ENCODE measurements around the gene UQCRC1. TPM values are rescaled to one million over a fixed set of nuclear protein-coding genes. Genes with fewer than 3 reads are reported as not detected.

The UQCRC1 gene
- total and polyA plus RNA-seq, 2 donors (not counting 1 experiment from before 2014, with no cell fraction given): 99.9 to 132 TPM

- ChIA-PET POLR2A (no interaction called here), CTCF (no interaction called here)
- intact Hi-C loops (cut with micrococcal nuclease): no loop called here
- Histone ChIP-seq H3K27me3 (replicated peaks in 1 of 4; ENCODE audit: control extremely low read depth in 1 of 4, control insufficient read depth in 3 of 4, insufficient read depth in 4 of 4, low read length in 3 of 4) (peaks cover 0 to 11% (median 0%) of the 10 kb centered on the region in 4 experiments), H3K4me1 (ENCODE audit: control insufficient read depth in 2 of 2, insufficient read depth in 2 of 2, low read length in 2 of 2) (no peaks in the 10 kb centered on the region), H3K27ac (ENCODE audit: low read length in 2 of 2) (no peak overlapping the region), H4K20me1 (ENCODE audit: control insufficient read depth, insufficient read depth, low read length, poor library complexity, severe bottlenecking) (no peaks in the 10 kb centered on the region), H3K4me3 (ENCODE audit: control extremely low read depth in 1 of 5, extremely low read depth in 1 of 5, insufficient read depth in 1 of 5, low read depth in 2 of 5, low read length in 4 of 5) (no peak overlapping the region), H3K79me2 (ENCODE audit: control insufficient read depth, insufficient read depth, low read length) (no peaks in the 10 kb centered on the region), H3K36me3 (replicated peaks in 1 of 2; ENCODE audit: control extremely low read depth in 1 of 2, control insufficient read depth in 1 of 2, extremely low read depth in 1 of 2, insufficient read depth in 2 of 2, low read length in 1 of 2) (no peaks in the 10 kb centered on the region), H3K9ac (ENCODE audit: low read length) (no peak overlapping the region), H3K9me3 (ENCODE audit: control extremely low read depth in 1 of 3, control insufficient read depth in 2 of 3, insufficient read depth in 1 of 3, low read length in 2 of 3) (no peaks in the 10 kb centered on the region), H2AFZ (ENCODE audit: insufficient read depth, low read depth, low read length, poor library complexity, severe bottlenecking) (no peak overlapping the region), H3K4me2 (replicated peaks; ENCODE audit: low read depth, low read length, poor library complexity, severe bottlenecking) (no peak overlapping the region)
- Mint-ChIP-seq H3K27me3 (no peaks in the 10 kb centered on the region), H3K9me3 (ENCODE audit: insufficient read depth) (no peaks in the 10 kb centered on the region), H3K4me3 (no peak overlapping the region), H3K4me1 (no peaks in the 10 kb centered on the region), H3K27ac (no peak overlapping the region)
- TF ChIP-seq EZH2 (IDR thresholded peaks at IDR 0.05; ENCODE audit: borderline replicate concordance, insufficient read depth, low read depth, low read length, poor library complexity, severe bottlenecking): no peak
- no peak for TF ChIP-seq CTCF (IDR thresholded peaks at IDR 0.05)
- WGBS (ENCODE audit: insufficient coverage): 98% methylated on average over 12 of the region's 12 CpGs
- DNase-seq (no peak), ATAC-seq (ENCODE audit: low read depth) (no peak)
Observed at GRCh38 chr3:48642605-48643004, 33.2 kb upstream of the UQCRC1 start.

GRCh38 chr3:48641396-48641795 is 31.9 kb upstream of the UQCRC1 start:
- 97% methylated on average over 3 of the region's 3 CpGs for WGBS (ENCODE audit: insufficient coverage)
- Histone ChIP-seq H2AFZ (ENCODE audit: insufficient read depth, low read depth, low read length, poor library complexity, severe bottlenecking) (no peak overlapping the region), H3K36me3 (replicated peaks in 1 of 2; ENCODE audit: control extremely low read depth in 1 of 2, control insufficient read depth in 1 of 2, extremely low read depth in 1 of 2, insufficient read depth in 2 of 2, low read length in 1 of 2) (no peaks in the 10 kb centered on the region), H3K4me1 (ENCODE audit: control insufficient read depth in 2 of 2, insufficient read depth in 2 of 2, low read length in 2 of 2) (peaks cover 0 to 3% of the 10 kb centered on the region in 2 donors), H3K79me2 (ENCODE audit: control insufficient read depth, insufficient read depth, low read length) (no peaks in the 10 kb centered on the region), H3K4me2 (replicated peaks; ENCODE audit: low read depth, low read length, poor library complexity, severe bottlenecking) (no peak overlapping the region), H4K20me1 (ENCODE audit: control insufficient read depth, insufficient read depth, low read length, poor library complexity, severe bottlenecking) (no peaks in the 10 kb centered on the region), H3K27me3 (replicated peaks in 1 of 4; ENCODE audit: control extremely low read depth in 1 of 4, control insufficient read depth in 3 of 4, insufficient read depth in 4 of 4, low read length in 3 of 4) (peaks cover 0 to 11% (median 0%) of the 10 kb centered on the region in 4 experiments), H3K27ac (ENCODE audit: low read length in 2 of 2) (no peak overlapping the region), H3K9ac (ENCODE audit: low read length) (no peak overlapping the region), H3K4me3 (ENCODE audit: control extremely low read depth in 1 of 5, extremely low read depth in 1 of 5, insufficient read depth in 1 of 5, low read depth in 2 of 5, low read length in 4 of 5) (no peak overlapping the region), H3K9me3 (ENCODE audit: control extremely low read depth in 1 of 3, control insufficient read depth in 2 of 3, insufficient read depth in 1 of 3, low read length in 2 of 3) (no peaks in the 10 kb centered on the region)
- H3K27ac Mint-ChIP-seq: no peak overlapping the region
- H3K27me3 Mint-ChIP-seq: no peaks in the 10 kb centered on the region
- DNase-seq (no peak), ATAC-seq (ENCODE audit: low read depth) (no peak)
- H3K9me3 Mint-ChIP-seq (ENCODE audit: insufficient read depth): no peaks in the 10 kb centered on the region
- TF ChIP-seq EZH2 (IDR thresholded peaks at IDR 0.05; ENCODE audit: borderline replicate concordance, insufficient read depth, low read depth, low read length, poor library complexity, severe bottlenecking): no peak
- ChIA-PET CTCF (interaction anchor here (1.2 kb wide), 1 partner anchor 15 kb away, joined by 3 read pairs; no protein-coding TSS in a partner anchor), POLR2A (no interaction called here)
- H3K4me1 Mint-ChIP-seq: no peaks in the 10 kb centered on the region
- intact Hi-C loops (cut with micrococcal nuclease): no loop called here
- H3K4me3 Mint-ChIP-seq: no peak overlapping the region
